UCSD-AML1 (cell line): ENCODE measurements around the gene CLK4.

Experiments
- DNase-seq: peaks from one replicate; lab custom pipeline; 2025; ENCODE audit not compliant: unreplicated experiment; lab: John Stamatoyannopoulos, UW

The CLK4 gene

DNA sequence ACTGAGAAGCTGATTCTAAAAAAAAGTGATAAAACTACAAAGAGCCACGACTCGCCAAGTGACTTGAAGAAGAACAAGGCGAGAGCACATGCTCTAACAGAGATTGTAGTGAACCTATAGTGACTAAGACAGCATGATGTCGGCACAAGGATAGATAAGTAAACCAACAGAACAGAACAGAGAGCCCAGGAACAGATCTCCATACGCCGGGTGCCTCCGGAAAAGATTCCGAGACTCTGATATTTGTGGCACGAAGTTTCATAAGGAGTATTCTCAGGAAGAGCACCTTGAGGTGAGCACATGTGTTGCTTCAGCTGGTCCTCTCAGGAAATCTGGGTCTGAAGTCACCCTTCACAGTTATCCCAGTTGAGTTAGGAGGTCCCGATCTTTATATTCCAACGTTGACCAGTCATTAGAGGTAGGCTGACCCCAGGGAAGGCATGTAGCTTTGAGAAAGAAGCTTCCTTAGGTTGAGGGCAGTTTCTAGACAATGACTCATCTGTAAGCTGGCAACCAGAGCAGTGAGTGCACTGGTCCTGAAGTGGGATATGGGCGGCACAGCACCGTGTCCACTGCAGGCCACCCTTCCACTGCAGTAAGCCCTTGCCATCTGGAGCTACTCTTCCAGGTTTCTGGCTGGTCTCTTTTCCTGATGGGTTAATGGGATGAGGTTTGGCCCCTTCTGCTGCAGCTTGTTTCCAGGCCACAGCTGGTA is 13.6 kb upstream of the CLK4 start:
- DNase-seq, result no peak

GRCh38 chr5:178637356-178638074 is 10.7 kb upstream of the CLK4 start:
- DNase-seq, result no peak

DNA sequence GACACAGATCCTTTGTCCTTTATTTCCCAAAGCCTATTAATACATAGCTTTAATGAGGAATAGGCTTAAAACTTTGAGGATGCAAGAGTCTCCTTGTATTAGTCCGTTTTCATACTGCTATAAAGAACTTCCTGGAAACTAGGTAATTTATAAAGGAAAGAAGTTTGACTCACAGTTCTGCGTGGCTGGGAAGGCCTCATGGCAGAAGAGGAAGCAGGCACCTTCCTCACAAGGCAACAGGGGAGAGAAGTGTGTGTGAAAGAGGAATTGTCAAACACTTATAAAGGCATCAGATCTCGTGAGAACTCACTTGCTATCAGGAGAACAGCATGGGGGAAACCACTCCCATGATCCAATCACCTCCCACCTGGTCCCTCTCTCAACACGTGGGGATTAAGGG is 5.4 kb upstream of the CLK4 start:
- no peak for DNase-seq

GRCh38 chr5:178630951-178631350 is 4.1 kb upstream of the CLK4 start:
- DNase-seq, result no peak

DNA sequence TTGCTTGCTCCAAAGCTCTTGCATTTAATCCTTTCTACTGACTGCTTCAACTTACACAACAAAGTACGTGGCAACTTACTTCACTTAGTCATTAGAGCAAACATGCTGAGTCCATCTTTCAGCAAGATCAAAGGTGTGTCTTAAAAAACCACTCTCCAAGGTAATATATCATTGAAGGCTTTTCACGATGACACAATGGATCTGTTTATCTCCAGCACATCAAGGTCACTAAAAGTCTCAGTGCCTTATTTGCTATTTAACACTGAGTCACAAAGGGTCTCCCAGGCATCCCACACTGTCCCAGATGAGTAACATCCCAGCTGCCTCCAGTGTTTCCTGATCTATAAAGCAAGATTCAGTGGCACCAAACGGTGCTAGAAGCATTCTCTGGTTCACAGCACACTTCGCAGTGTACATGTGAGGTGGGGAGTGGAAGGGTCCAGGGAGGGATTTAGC is 3.7 kb upstream of the CLK4 start:
- DNase-seq, result no peak

DNA sequence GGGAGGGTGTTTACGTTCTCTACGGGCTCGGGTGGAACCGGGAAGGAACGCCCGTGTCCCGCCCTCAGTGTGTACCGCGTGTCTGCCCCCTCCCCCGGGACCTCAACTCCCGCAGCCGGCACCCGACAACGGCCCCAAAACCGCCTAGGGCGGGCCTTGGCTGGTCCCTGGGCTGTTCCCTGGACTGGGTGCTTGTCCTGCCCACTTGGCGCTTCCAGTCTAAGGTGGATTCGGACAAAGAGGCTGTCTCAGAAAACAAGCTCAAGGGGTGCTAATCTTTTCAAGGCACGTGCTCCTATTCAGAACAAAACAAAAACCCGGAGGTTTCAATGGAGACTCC is 379 bp upstream of the CLK4 start:
- no peak for DNase-seq

GRCh38 chr5:178625679-178626483 is 969 bp downstream of the CLK4 start:
- DNase-seq, result no peak

DNA sequence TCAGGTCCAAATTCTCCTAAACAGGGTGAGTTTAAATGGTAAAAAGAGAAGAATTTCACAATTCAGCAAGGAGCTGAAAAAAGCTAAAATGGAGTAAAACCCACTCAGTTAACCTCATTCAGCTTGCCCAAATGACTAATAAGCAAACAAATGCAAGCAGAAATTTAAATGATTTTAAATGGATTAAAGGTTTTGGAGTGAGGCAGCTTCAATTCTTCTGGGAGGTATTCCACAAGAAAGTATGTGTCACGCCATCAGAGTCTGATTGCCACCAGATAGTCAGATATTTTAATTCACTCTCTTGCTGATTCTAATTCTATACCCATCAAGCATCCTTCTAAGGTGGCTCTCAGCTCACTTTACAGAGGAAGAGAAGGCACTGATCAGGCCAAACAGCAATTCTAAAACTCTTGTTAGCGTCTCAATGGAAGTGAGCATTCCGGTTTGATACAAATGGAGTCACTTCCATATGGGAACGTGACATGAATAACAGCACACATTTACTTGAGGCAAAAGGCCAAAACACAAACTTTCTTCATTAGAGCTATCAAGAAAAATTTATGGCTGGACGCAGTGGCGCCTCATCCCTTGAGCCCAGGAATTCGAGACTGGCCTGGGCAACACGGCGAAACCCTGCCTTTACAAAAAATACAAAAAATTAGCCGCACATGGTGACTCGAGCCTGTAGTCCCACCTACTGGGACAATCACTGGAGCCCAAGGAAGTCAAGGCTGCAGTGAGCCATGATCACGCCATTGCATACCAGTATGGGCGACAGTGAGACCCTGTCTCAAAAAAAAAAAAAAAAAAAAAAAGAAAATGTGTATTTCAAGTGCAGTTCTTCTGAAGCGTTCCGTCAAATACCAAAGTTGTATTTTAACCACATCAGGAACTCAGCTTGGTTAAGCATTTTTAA is 2.0 kb downstream of the CLK4 start:
- DNase-seq, result no peak

DNA sequence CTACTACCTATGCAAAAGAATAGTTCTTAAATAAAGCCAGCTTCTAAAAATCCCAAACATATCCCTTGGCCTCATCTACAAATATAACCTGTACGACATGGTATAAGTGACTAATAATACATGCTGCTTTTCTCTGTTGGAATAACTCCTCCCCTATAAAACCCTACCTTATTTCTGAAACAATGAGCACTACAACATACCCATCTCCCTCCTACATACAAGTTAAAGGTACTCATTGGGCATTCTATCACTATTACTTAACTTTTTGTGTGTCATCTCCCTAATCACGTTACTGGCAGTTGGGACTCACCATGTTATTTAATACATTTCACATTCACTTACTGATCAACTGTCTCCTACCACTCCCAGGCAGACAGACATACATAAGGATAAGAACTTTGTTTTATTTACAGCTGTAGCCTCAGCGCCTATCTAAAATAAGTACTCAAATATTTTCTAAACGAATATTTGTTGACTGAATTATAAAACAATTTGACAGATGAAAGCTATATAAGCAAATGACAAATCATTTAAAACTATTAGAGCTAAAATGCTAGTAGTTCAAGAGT is 4.1 kb downstream of the CLK4 start:
- DNase-seq, result no peak

- no peak for DNase-seq
These were observed 7.5 kb downstream of the CLK4 start for GRCh38 chr5:178619390-178619789.

- DNase-seq, result no peak
These were observed 14.6 kb downstream of the CLK4 start for GRCh38 chr5:178612299-178612698.

GRCh38 chr5:178606269-178606668 is 20.6 kb downstream of the CLK4 start:
- no peak for DNase-seq

- DNase-seq, result no peak
These were observed 21.1 kb downstream of the CLK4 start for GRCh38 chr5:178605788-178606187.

GRCh38 chr5:178602752-178603151 is 24.1 kb downstream of the CLK4 start:
- DNase-seq, result no peak

GRCh38 chr5:178595750-178596149 is 31.1 kb downstream of the CLK4 start:
- no peak for DNase-seq

DNA sequence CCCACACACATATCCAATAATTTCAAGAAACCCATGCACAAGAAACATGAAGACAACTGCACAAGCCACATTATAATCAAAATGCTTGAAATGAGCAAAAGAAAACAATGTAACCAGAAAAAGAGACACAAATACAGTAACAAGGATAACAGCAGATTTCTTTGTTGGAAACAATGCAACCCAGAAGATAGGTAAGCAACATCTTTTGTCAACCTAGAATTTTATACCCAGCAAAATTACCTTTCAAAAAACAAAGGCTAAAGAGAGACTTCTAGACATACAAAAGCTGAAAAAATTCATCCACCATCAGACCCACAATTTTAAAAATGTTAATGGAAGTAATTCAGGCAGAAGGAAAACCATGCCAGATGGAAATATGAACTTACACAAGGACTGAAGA is 31.7 kb downstream of the CLK4 start:
- DNase-seq, result no peak

- no peak for DNase-seq
These were observed 35.9 kb downstream of the CLK4 start for GRCh38 chr5:178590924-178591423.

DNA sequence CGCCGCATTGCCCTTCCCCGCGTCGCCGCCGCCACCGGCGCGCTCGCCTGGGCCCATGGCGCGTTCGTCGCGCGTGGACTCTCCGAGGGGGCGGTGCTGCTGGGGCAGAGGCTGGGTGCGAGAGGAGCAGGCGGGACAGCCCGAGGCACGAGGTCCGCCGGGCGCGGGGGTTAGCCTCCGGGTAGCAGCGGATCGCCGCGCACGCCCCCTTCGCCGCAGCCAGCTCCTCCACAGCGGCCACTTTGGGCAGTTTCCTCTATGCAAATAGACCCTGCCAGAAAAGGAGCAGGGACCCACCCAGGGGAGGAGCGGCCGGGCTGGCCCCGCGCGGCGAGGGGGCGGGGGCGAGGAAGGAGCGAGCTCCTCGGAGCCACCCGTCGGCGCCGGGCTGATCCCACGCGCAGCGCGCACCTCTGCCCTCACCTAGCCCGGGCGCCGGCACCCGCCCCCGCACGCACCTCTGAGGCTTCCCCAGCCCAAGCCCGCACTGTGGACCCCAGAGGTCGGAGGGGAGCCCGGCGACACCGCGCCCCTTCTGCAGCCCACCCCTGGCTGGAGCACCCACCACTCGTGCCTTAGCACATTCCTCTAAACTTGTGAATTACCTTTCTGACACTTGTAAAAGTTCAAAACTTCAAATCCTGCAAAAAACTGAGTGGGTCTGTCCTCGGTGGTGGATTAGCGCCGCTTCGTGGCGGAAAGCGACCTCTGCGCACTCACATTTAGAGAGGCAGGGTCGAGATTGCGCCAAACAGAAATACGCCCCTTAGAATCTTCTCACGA is 36.5 kb downstream of the CLK4 start, which contains the start of gene COL23A1:
TSS of gene COL23A1 (minus strand) at position 253 of the 783 bp plus-strand sequence.
- DNase-seq, result peak; percentile 74
